Smooth muscle cell (in vitro differentiated cells): ENCODE measurements around the gene C16orf95. TPM values are rescaled to one million over a fixed set of nuclear protein-coding genes. Genes with fewer than 3 reads are reported as not detected.

Experiments
- DNase-seq: peaks from one replicate; lab custom pipeline; 2025; ENCODE audit not compliant: unreplicated experiment; lab: John Stamatoyannopoulos, UW
- H2AFZ ChIP-seq: fragments of 200-600 bp; sonication (generic); 2 replicates; pipeline ENCODE4 v1.6.0; 2016; ENCODE audit warnings: antibody characterized with exemption, low read depth, mild to moderate bottlenecking
- H3F3A ChIP-seq: fragments of 200-600 bp; sonication (generic); 2 replicates; pipeline ENCODE4 v1.6.0; 2017; ENCODE audit warnings: antibody characterized with exemption, low read depth
- H3K27ac ChIP-seq: fragments of 200-600 bp; sonication (generic); 2 replicates; pipeline ENCODE4 v1.5.1; 2016; ENCODE audit warnings: low read depth, mild to moderate bottlenecking
- H3K27me3 ChIP-seq: fragments of 200-600 bp; sonication (generic); 2 replicates; pipeline ENCODE4 v1.6.1; 2016; ENCODE audit warnings: low read depth, mild to moderate bottlenecking
- H3K36me3 ChIP-seq: fragments of 200-600 bp; sonication (generic); 2 replicates; pipeline ENCODE4 v1.5.1; 2016; ENCODE audit warnings: low read depth
- H3K4me1 ChIP-seq: fragments of 200-600 bp; sonication (generic); 2 replicates; pipeline ENCODE4 v1.5.1; 2016; ENCODE audit warnings: low read depth
- H3K4me2 ChIP-seq: fragments of 200-600 bp; sonication (generic); 2 replicates; pipeline ENCODE4 v1.6.0; 2016; ENCODE audit warnings: mild to moderate bottlenecking
- H3K4me3 ChIP-seq: fragments of 200-600 bp; sonication (generic); 2 replicates; pipeline ENCODE4 v1.5.1; 2016; ENCODE audit warnings: mild to moderate bottlenecking
- H3K79me2 ChIP-seq: fragments of 200-600 bp; sonication (generic); 2 replicates; pipeline ENCODE4 v1.6.0; 2016; ENCODE audit warnings: low read depth, mild to moderate bottlenecking
- H3K9ac ChIP-seq: fragments of 200-600 bp; sonication (generic); 2 replicates; pipeline ENCODE4 v1.6.0; 2016; ENCODE audit warnings: low read depth
- H3K9me3 ChIP-seq: fragments of 200-600 bp; sonication (generic); replicated peaks from 2 replicates; pipeline ENCODE4 v1.5.1; 2016; ENCODE audit warnings: low read depth
- H4K20me1 ChIP-seq: fragments of 200-600 bp; sonication (generic); 2 replicates; pipeline ENCODE4 v1.6.0; 2016; ENCODE audit warnings: low read depth
- CTCF ChIP-seq: fragments of 200-600 bp; sonication (generic); IDR thresholded peaks from 2 replicates; pipeline ENCODE4 v1.5.1; 2017; ENCODE audit warnings: borderline replicate concordance, mild to moderate bottlenecking, antibody characterized with exemption; ENCODE audit not compliant: insufficient read depth, poor library complexity, severe bottlenecking
- WGBS: methylation state at CpG from one replicate; pipeline ENCODE4 v1.1.7; 2016; ENCODE audit warnings: low lambda C conversion rate; 5-methylcytosine and 5-hydroxymethylcytosine counted together
- polyA plus RNA-seq: library from polyadenylated mRNA; unstranded; fragments of >200 nt; fragmentation: Nextera tagmentation; extraction: Ambion mirVana; gene quantifications from 2 replicates; pipeline ENCODE4 v1.2.1, GENCODE V29; 2016
- total RNA-seq: library from RNA; depleted of rRNA; stranded (reverse); fragments of >200 nt; gene quantifications from 2 replicates; pipeline ENCODE4 v1.2.3, GENCODE V29; 2014

The C16orf95 gene
- total and polyA plus RNA-seq, 2 experiments from 2014 or later: 7.7 to 8.0 TPM

GRCh38 chr16:87276091-87276701 lies 41.0 kb downstream of the C16orf95 start:
- no peak overlapping the region for H2AFZ ChIP-seq
- no peak overlapping the region for H3K9ac ChIP-seq
- no peak for TF ChIP-seq CTCF
- no peaks in the 10 kb centered on the region for H3K9me3 ChIP-seq
- no peaks in the 10 kb centered on the region for H3K79me2 ChIP-seq
- peak overlapping the region; percentile 6 for H3K4me2 ChIP-seq
- 55% methylated on average over 16 of the region's 16 CpGs for WGBS
- H3K4me3 ChIP-seq: no peak overlapping the region
- H3K27ac ChIP-seq: no peak overlapping the region
- H3K4me1 ChIP-seq: no peaks in the 10 kb centered on the region
- H3K27me3 ChIP-seq: no peaks in the 10 kb centered on the region
- H4K20me1 ChIP-seq: no peaks in the 10 kb centered on the region
- DNase-seq: no peak
- H3K36me3 ChIP-seq: no peaks in the 10 kb centered on the region
- H3F3A ChIP-seq: no peaks in the 10 kb centered on the region

- no peak overlapping the region for H3K9ac ChIP-seq
- H3K36me3 ChIP-seq: no peaks in the 10 kb centered on the region
- no peaks in the 10 kb centered on the region for H3F3A ChIP-seq
- TF ChIP-seq CTCF: no peak
- no peaks in the 10 kb centered on the region for H3K9me3 ChIP-seq
- no peak for DNase-seq
- no peak overlapping the region for H2AFZ ChIP-seq
- H4K20me1 ChIP-seq: no peaks in the 10 kb centered on the region
- H3K4me1 ChIP-seq: no peaks in the 10 kb centered on the region
- no peaks in the 10 kb centered on the region for H3K79me2 ChIP-seq
- no peak overlapping the region for H3K4me2 ChIP-seq
- no peaks in the 10 kb centered on the region for H3K27me3 ChIP-seq
- 47% methylated on average over 4 of the region's 4 CpGs for WGBS
- no peak overlapping the region for H3K27ac ChIP-seq
- no peak overlapping the region for H3K4me3 ChIP-seq
These were observed 42.4 kb downstream of the C16orf95 start for GRCh38 chr16:87274794-87275193.

GRCh38 chr16:87273471-87274030 lies 43.6 kb downstream of the C16orf95 start:
- Histone ChIP-seq H3K79me2 (no peaks in the 10 kb centered on the region), H3K4me2 (no peak overlapping the region), H3K9me3 (no peaks in the 10 kb centered on the region), H3K36me3 (no peaks in the 10 kb centered on the region), H3K27me3 (no peaks in the 10 kb centered on the region), H4K20me1 (no peaks in the 10 kb centered on the region), H3K27ac (no peak overlapping the region), H3K4me3 (no peak overlapping the region), H2AFZ (no peak overlapping the region), H3F3A (no peaks in the 10 kb centered on the region), H3K9ac (no peak overlapping the region), H3K4me1 (no peaks in the 10 kb centered on the region)
- DNase-seq: no peak
- WGBS: 96% methylated on average over 10 of the region's 10 CpGs
- no peak for TF ChIP-seq CTCF

- H3K36me3 ChIP-seq: no peaks in the 10 kb centered on the region
- TF ChIP-seq CTCF: no peak
- no peaks in the 10 kb centered on the region for H4K20me1 ChIP-seq
- H3K27me3 ChIP-seq: no peaks in the 10 kb centered on the region
- DNase-seq: no peak
- no peaks in the 10 kb centered on the region for H3K79me2 ChIP-seq
- no peak overlapping the region for H2AFZ ChIP-seq
- no peak overlapping the region for H3K4me3 ChIP-seq
- no peaks in the 10 kb centered on the region for H3K4me1 ChIP-seq
- H3K27ac ChIP-seq: no peak overlapping the region
- no peaks in the 10 kb centered on the region for H3F3A ChIP-seq
- no peak overlapping the region for H3K4me2 ChIP-seq
- no peak overlapping the region for H3K9ac ChIP-seq
- whole genome bisulfite sequencing: 71% methylated on average over 11 of the region's 11 CpGs
- no peaks in the 10 kb centered on the region for H3K9me3 ChIP-seq
These were observed 45.9 kb downstream of the C16orf95 start for GRCh38 chr16:87271256-87271655.
